Measurements from ENCODE around the gene OOSP1. TPM values are rescaled to one million over a fixed set of nuclear protein-coding genes. Genes with fewer than 3 reads are reported as not detected.

The OOSP1 gene
- total and polyA plus RNA-seq, 2 experiments from 2014 or later: not detected

DNA sequence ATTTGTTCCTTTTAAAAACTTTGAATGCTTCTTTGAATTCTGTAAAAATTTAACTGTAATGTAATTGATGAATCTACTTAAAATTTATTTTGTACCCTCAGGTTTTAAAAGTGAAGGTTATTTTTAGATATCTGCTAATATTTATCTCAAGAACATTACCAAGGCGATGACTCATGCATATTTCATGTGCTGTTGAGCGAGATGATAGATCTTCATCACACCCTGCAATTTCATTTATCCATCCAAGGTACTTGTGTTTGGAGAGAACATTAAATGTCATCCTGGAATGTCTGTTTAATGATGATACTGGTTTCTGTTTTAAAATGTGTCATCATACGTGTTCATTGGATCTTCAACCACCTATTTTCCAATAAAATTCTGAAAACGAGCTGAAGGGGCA, 18.9 kb downstream of the OOSP1 start:
- no peaks in the 10 kb centered on the region for H3K4me1 ChIP-seq (ENCODE audit: insufficient read depth)
- no peak overlapping the region for H2AFZ ChIP-seq
- H3K36me3 Mint-ChIP-seq (ENCODE audit: low read depth): no peaks in the 10 kb centered on the region
- H3K4me3 ChIP-seq: no peak overlapping the region
- H3K9me2 ChIP-seq (ENCODE audit: insufficient read depth): no peaks in the 10 kb centered on the region
- no peak overlapping the region for H3K27ac Mint-ChIP-seq
- no peak overlapping the region for H3K4me2 ChIP-seq
- H3K79me2 ChIP-seq (replicated peaks; ENCODE audit: insufficient read depth): no peaks in the 10 kb centered on the region
- H3K27ac ChIP-seq (ENCODE audit: low read depth): no peak overlapping the region
- ATAC-seq: no peak
- TF ChIP-seq, protein P1, sequence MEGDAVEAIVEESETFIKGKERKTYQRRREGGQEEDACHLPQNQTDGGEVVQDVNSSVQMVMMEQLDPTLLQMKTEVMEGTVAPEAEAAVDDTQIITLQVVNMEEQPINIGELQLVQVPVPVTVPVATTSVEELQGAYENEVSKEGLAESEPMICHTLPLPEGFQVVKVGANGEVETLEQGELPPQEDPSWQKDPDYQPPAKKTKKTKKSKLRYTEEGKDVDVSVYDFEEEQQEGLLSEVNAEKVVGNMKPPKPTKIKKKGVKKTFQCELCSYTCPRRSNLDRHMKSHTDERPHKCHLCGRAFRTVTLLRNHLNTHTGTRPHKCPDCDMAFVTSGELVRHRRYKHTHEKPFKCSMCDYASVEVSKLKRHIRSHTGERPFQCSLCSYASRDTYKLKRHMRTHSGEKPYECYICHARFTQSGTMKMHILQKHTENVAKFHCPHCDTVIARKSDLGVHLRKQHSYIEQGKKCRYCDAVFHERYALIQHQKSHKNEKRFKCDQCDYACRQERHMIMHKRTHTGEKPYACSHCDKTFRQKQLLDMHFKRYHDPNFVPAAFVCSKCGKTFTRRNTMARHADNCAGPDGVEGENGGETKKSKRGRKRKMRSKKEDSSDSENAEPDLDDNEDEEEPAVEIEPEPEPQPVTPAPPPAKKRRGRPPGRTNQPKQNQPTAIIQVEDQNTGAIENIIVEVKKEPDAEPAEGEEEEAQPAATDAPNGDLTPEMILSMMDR (conservative IDR thresholded peaks at IDR 0.05; ENCODE audit: low read depth in 2 of 2): no peak
- TF ChIP-seq, protein P2, sequence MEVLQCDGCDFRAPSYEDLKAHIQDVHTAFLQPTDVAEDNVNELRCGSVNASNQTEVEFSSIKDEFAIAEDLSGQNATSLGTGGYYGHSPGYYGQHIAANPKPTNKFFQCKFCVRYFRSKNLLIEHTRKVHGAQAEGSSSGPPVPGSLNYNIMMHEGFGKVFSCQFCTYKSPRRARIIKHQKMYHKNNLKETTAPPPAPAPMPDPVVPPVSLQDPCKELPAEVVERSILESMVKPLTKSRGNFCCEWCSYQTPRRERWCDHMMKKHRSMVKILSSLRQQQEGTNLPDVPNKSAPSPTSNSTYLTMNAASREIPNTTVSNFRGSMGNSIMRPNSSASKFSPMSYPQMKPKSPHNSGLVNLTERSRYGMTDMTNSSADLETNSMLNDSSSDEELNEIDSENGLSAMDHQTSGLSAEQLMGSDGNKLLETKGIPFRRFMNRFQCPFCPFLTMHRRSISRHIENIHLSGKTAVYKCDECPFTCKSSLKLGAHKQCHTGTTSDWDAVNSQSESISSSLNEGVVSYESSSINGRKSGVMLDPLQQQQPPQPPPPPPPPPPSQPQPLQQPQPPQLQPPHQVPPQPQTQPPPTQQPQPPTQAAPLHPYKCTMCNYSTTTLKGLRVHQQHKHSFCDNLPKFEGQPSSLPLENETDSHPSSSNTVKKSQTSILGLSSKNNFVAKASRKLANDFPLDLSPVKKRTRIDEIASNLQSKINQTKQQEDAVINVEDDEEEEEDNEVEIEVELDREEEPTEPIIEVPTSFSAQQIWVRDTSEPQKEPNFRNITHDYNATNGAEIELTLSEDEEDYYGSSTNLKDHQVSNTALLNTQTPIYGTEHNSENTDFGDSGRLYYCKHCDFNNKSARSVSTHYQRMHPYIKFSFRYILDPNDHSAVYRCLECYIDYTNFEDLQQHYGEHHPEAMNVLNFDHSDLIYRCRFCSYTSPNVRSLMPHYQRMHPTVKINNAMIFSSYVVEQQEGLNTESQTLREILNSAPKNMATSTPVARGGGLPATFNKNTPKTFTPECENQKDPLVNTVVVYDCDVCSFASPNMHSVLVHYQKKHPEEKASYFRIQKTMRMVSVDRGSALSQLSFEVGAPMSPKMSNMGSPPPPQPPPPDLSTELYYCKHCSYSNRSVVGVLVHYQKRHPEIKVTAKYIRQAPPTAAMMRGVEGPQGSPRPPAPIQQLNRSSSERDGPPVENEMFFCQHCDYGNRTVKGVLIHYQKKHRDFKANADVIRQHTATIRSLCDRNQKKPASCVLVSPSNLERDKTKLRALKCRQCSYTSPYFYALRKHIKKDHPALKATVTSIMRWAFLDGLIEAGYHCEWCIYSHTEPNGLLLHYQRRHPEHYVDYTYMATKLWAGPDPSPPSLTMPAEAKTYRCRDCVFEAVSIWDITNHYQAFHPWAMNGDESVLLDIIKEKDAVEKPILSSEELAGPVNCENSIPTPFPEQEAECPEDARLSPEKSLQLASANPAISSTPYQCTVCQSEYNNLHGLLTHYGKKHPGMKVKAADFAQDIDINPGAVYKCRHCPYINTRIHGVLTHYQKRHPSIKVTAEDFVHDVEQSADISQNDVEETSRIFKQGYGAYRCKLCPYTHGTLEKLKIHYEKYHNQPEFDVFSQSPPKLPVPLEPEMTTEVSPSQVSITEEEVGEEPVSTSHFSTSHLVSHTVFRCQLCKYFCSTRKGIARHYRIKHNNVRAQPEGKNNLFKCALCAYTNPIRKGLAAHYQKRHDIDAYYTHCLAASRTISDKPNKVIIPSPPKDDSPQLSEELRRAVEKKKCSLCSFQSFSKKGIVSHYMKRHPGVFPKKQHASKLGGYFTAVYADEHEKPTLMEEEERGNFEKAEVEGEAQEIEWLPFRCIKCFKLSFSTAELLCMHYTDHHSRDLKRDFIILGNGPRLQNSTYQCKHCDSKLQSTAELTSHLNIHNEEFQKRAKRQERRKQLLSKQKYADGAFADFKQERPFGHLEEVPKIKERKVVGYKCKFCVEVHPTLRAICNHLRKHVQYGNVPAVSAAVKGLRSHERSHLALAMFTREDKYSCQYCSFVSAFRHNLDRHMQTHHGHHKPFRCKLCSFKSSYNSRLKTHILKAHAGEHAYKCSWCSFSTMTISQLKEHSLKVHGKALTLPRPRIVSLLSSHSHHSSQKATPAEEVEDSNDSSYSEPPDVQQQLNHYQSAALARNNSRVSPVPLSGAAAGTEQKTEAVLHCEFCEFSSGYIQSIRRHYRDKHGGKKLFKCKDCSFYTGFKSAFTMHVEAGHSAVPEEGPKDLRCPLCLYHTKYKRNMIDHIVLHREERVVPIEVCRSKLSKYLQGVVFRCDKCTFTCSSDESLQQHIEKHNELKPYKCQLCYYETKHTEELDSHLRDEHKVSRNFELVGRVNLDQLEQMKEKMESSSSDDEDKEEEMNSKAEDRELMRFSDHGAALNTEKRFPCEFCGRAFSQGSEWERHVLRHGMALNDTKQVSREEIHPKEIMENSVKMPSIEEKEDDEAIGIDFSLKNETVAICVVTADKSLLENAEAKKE (CRISPR knock-in tag; IDR thresholded peaks at IDR 0.05): no peak
- no peak for TF ChIP-seq NANOG (IDR thresholded peaks at IDR 0.05; ENCODE audit: borderline replicate concordance)
- TF ChIP-seq, protein P3, sequence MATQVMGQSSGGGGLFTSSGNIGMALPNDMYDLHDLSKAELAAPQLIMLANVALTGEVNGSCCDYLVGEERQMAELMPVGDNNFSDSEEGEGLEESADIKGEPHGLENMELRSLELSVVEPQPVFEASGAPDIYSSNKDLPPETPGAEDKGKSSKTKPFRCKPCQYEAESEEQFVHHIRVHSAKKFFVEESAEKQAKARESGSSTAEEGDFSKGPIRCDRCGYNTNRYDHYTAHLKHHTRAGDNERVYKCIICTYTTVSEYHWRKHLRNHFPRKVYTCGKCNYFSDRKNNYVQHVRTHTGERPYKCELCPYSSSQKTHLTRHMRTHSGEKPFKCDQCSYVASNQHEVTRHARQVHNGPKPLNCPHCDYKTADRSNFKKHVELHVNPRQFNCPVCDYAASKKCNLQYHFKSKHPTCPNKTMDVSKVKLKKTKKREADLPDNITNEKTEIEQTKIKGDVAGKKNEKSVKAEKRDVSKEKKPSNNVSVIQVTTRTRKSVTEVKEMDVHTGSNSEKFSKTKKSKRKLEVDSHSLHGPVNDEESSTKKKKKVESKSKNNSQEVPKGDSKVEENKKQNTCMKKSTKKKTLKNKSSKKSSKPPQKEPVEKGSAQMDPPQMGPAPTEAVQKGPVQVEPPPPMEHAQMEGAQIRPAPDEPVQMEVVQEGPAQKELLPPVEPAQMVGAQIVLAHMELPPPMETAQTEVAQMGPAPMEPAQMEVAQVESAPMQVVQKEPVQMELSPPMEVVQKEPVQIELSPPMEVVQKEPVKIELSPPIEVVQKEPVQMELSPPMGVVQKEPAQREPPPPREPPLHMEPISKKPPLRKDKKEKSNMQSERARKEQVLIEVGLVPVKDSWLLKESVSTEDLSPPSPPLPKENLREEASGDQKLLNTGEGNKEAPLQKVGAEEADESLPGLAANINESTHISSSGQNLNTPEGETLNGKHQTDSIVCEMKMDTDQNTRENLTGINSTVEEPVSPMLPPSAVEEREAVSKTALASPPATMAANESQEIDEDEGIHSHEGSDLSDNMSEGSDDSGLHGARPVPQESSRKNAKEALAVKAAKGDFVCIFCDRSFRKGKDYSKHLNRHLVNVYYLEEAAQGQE (IDR thresholded peaks at IDR 0.05; ENCODE audit: unreplicated experiment): no peak
- no peak for TF ChIP-seq ZNF114 (CRISPR knock-in tag; IDR thresholded peaks at IDR 0.05)
- no peaks in the 10 kb centered on the region for H4K20me1 ChIP-seq (replicated peaks; ENCODE audit: insufficient read depth)
- no peaks in the 10 kb centered on the region for H3F3A ChIP-seq (replicated peaks; ENCODE audit: low read depth)
- DNase-seq (ENCODE audit: low spot score): no peak
- H3K27me3 ChIP-seq (ENCODE audit: insufficient read depth): no peaks in the 10 kb centered on the region
- H3K27me3 Mint-ChIP-seq (ENCODE audit: insufficient read depth, low read depth, poor library complexity): no peaks in the 10 kb centered on the region
- H3K9me3 Mint-ChIP-seq: no peaks in the 10 kb centered on the region
- no peaks in the 10 kb centered on the region for H3K36me3 ChIP-seq (ENCODE audit: insufficient read depth)
- no peak overlapping the region for H3K4me3 Mint-ChIP-seq
- H3K4me1 Mint-ChIP-seq: no peaks in the 10 kb centered on the region
